Muscle layer of colon (tissue), 2 donors: ENCODE data around the gene CPSF2.

Experiments used
- H3K27ac ChIP-seq: one replicate; pipeline ENCODE4 v1.7.0; 2013; ENCODE audit warnings: low read depth, mild to moderate bottlenecking, low read length, moderate library complexity
- H3K27me3 ChIP-seq, 2 donors: one replicate each; pipeline ENCODE4 v1.7.0; 2013; ENCODE audit warnings: low read length in 2 of 2, mild to moderate bottlenecking in 2 of 2; ENCODE audit not compliant: insufficient read depth in 2 of 2, control insufficient read depth in 1 of 2
- H3K36me3 ChIP-seq: one replicate; pipeline ENCODE4 v1.7.0; 2013; ENCODE audit warnings: mild to moderate bottlenecking, low read length; ENCODE audit not compliant: insufficient read depth
- H3K4me1 ChIP-seq: one replicate; pipeline ENCODE4 v1.7.0; 2013; ENCODE audit warnings: mild to moderate bottlenecking, low read length; ENCODE audit not compliant: insufficient read depth
- H3K4me3 ChIP-seq, 2 donors: one replicate each; pipeline ENCODE4 v1.7.0; 2013; ENCODE audit warnings: low read length in 2 of 2, low read depth in 1 of 2, mild to moderate bottlenecking in 1 of 2, moderate library complexity in 1 of 2
- H3K9ac ChIP-seq: one replicate; pipeline ENCODE4 v1.7.0; 2013; ENCODE audit warnings: low read length
- H3K9me3 ChIP-seq: one replicate; pipeline ENCODE4 v1.7.0; 2013; ENCODE audit warnings: mild to moderate bottlenecking, low read length
- donor health status: abdominal sarcoma.
- donor health status: Adenocarcinoma of cecum.

The CPSF2 gene

DNA sequence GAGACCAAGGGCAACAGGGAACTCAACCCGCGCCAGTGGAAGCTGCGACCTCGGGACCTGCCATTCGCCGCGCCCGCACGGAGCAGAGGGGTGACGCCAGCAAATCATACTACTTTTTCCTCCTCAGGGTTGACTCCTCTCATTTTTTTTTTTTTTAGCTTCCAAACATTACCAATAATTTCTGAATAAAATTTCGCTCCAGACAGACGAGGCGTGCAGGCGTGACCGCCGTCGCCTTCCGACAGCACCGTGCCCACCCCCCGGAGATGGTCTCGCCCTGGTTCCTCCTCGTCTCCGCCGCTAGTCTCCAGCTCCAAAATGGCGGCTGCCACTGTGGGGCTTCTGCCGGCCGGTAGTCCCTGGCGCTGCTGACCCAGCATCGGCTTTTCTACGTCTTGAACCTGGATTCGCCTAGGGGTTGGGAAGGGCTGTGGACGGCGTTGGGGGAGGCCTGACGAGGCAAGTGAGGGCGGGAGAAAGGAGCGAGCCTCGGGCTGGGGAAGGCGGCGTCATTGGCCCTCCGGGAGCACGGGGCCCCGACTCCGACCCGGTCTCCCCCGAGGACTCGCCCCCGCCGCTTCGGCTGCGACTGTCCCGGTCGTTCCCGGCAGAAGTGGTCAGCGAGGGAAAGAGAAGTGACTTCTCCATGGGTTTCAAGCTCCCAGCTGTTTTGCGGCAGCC is at the start of gene CPSF2, which contains the start of gene NDUFB1:
CPSF2 (plus strand) TSS at position 300 of the 681 bp plus-strand sequence. CDS start 9,016 bp downstream, outside the sequence.
NDUFB1 (minus strand) TSS at position 37 of the 681 bp plus-strand sequence. CDS start 4,069 bp downstream, outside the sequence.
- Histone ChIP-seq H3K9ac (peak within 1 kb of the TSS; percentile 82), H3K9me3 (no peaks in the 10 kb centered on the region), H3K27ac (peak within 1 kb of the TSS; percentile 100), H3K4me1 (peaks cover 34% of the 10 kb centered on the region), H3K4me3 (peak within 1 kb of the TSS; percentile 90 to 96), H3K36me3 (peaks cover 17% of the 10 kb centered on the region), H3K27me3 (no peaks in the 10 kb centered on the region)

- H3K36me3 ChIP-seq, result peaks cover 30% of the 10 kb centered on the region
- H3K27ac ChIP-seq, result no peak overlapping the region
- no peaks in the 10 kb centered on the region for H3K27me3 ChIP-seq
- H3K9ac ChIP-seq, result no peak overlapping the region
- no peak overlapping the region for H3K4me3 ChIP-seq
- H3K9me3 ChIP-seq, result no peaks in the 10 kb centered on the region
- no peaks in the 10 kb centered on the region for H3K4me1 ChIP-seq
These were observed 47.2 kb upstream of the CPSF2 start for GRCh38 chr14:92074555-92074954.

DNA sequence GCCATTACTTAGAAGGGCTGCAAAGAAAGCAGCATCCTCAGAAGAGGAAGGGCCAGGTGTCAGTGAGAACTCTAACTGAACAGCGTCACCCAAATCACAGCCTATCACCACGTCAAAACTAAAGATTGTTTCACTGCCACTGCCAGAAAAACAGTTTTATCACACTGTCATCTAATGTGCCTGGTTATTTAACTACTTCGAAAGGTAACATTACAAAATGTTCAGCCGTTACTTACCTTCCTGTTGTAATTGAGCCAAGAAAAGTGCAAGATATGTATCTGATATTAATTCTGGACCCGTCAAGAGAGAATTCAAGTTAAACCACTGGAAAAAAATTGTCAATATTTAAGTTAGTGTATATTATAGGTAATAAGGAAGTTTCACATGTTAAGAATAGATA is 33.3 kb upstream of the CPSF2 start:
- Histone ChIP-seq H3K4me1 (no peaks in the 10 kb centered on the region), H3K27me3 (no peaks in the 10 kb centered on the region), H3K9ac (no peak overlapping the region), H3K36me3 (peaks cover 39% of the 10 kb centered on the region), H3K27ac (no peak overlapping the region), H3K9me3 (no peaks in the 10 kb centered on the region), H3K4me3 (no peak overlapping the region)

GRCh38 chr14:92093320-92093719 is 28.4 kb upstream of the CPSF2 start:
- no peak overlapping the region for H3K27ac ChIP-seq
- H3K9ac ChIP-seq, result no peak overlapping the region
- no peaks in the 10 kb centered on the region for H3K27me3 ChIP-seq
- H3K36me3 ChIP-seq, result peaks cover 34% of the 10 kb centered on the region
- no peaks in the 10 kb centered on the region for H3K4me1 ChIP-seq
- H3K9me3 ChIP-seq, result no peaks in the 10 kb centered on the region
- no peak overlapping the region for H3K4me3 ChIP-seq

- no peak overlapping the region for H3K4me3 ChIP-seq
- no peaks in the 10 kb centered on the region for H3K9me3 ChIP-seq
- no peaks in the 10 kb centered on the region for H3K27me3 ChIP-seq
- peaks cover 23% of the 10 kb centered on the region for H3K4me1 ChIP-seq
- H3K36me3 ChIP-seq, result peaks cover 17% of the 10 kb centered on the region
- H3K27ac ChIP-seq, result no peak overlapping the region
- no peak overlapping the region for H3K9ac ChIP-seq
These were observed 22.0 kb upstream of the CPSF2 start for GRCh38 chr14:92099802-92100201.

GRCh38 chr14:92103363-92103989 is 18.3 kb upstream of the CPSF2 start:
- Histone ChIP-seq H3K9ac (no peak overlapping the region), H3K4me1 (peaks cover 34% of the 10 kb centered on the region)

GRCh38 chr14:92105073-92105892 is 16.5 kb upstream of the CPSF2 start:
- Histone ChIP-seq H3K27me3 (no peaks in the 10 kb centered on the region), H3K9ac (peak overlapping the region; percentile 97), H3K4me3 (peak overlapping the region; percentile 87 to 97), H3K9me3 (no peaks in the 10 kb centered on the region), H3K36me3 (no peaks in the 10 kb centered on the region), H3K27ac (peak overlapping the region; percentile 96), H3K4me1 (peaks cover 34% of the 10 kb centered on the region)

More at GRCh38 chr14:92103363-92103989, 18.3 kb upstream of the CPSF2 start:
- no peaks in the 10 kb centered on the region for H3K9me3 ChIP-seq
- no peak overlapping the region for H3K27ac ChIP-seq
- no peaks in the 10 kb centered on the region for H3K36me3 ChIP-seq
- H3K27me3 ChIP-seq, result no peaks in the 10 kb centered on the region
- H3K4me3 ChIP-seq, result no peak overlapping the region

DNA sequence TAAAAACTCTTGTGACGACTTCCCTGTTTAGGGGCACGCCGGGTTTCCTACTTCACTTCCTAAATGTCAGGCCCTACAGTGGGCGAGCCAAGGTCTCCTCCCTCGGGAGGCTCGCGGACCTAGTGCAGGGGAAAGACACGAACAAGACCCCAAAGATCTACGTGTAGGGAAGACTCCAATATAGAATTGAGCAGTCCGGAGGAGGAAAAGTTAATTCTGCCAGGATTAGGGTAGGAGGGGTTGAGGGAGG is 16.0 kb upstream of the CPSF2 start:
- H3K9ac ChIP-seq, result peak overlapping the region; percentile 97
- H3K4me1 ChIP-seq, result peaks cover 34% of the 10 kb centered on the region
- peak overlapping the region; percentile 96 for H3K27ac ChIP-seq
- no peaks in the 10 kb centered on the region for H3K27me3 ChIP-seq
- no peaks in the 10 kb centered on the region for H3K36me3 ChIP-seq
- H3K4me3 ChIP-seq, result peak overlapping the region; percentile 87 to 97
- H3K9me3 ChIP-seq, result no peaks in the 10 kb centered on the region

- no peaks in the 10 kb centered on the region for H3K9me3 ChIP-seq
- no peaks in the 10 kb centered on the region for H3K27me3 ChIP-seq
- H3K27ac ChIP-seq, result peak within 1 kb of the TSS; percentile 96
- H3K36me3 ChIP-seq, result no peaks in the 10 kb centered on the region
- H3K9ac ChIP-seq, result peak within 1 kb of the TSS; percentile 97
- H3K4me1 ChIP-seq, result peaks cover 34% of the 10 kb centered on the region
- peak within 1 kb of the TSS; percentile 87 to 97 for H3K4me3 ChIP-seq
These were observed 15.4 kb upstream of the CPSF2 start, which contains the start of gene ATXN3 for GRCh38 chr14:92106143-92106926. ATXN3 (minus strand) TSS chr14:92106582; CDS start chr14:92106552, 30 bp downstream.

DNA sequence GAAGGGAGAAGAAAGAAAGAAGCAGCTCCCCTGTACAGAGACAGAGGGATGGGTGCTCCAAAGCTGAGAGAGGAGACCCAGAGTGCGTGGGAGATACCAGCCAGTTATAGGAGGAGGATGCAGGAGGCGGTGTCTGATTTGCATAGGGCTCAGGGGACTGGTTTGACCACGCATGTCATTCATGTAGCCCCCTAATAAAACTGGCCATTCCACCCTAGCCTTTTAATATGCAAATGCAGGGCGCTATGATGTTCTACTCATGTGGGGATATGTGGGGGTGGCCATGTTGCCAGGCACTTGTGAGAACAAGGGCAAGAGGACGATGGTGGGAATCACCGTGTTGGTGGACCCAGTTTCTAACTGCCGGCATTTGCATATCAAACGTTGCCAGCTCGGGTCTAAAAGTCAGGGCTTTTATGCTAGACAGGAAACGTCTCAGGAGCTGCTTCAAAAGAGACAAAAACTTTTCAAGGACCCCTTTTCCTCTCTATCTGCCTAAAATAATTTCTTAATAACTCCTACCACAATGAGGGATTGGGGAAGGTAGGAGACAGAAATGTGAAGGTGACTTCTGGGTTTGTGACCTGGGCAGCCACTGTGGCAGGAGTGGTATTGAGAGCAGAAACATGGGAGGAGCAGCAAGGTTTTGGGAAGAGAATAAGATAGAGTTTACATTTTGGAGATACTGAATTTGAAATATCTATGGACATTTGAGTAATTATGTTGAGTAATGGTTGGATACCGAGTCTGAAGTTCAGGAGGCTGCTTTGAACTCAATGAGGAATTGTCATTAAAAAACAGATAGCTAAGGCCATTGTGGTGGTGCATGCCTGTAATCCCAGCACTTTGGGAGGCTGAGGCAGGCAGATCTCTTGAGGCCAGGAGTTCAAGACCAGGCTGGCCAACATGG is 13.2 kb upstream of the CPSF2 start:
- no peaks in the 10 kb centered on the region for H3K36me3 ChIP-seq
- H3K9me3 ChIP-seq, result no peaks in the 10 kb centered on the region
- peaks cover 21% of the 10 kb centered on the region for H3K4me1 ChIP-seq
- H3K27ac ChIP-seq, result no peak overlapping the region
- H3K27me3 ChIP-seq, result no peaks in the 10 kb centered on the region
- no peak overlapping the region for H3K9ac ChIP-seq
- no peak overlapping the region for H3K4me3 ChIP-seq
